Measurements from ENCODE around the gene MGAM2. TPM values are rescaled to one million over a fixed set of nuclear protein-coding genes. Genes with fewer than 3 reads are reported as not detected.

The MGAM2 gene
- total RNA-seq, 1 experiment from 2014 or later, result not detected

- no peak for DNase-seq (ENCODE audit: low spot score)
Observed at GRCh38 chr7:142120524-142120923, 9.0 kb downstream of the MGAM2 start.

GRCh38 chr7:142123184-142123583, 11.7 kb downstream of the MGAM2 start:
- DNase-seq (ENCODE audit: low spot score), result no peak

GRCh38 chr7:142125256-142125955, 13.9 kb downstream of the MGAM2 start:
- no peak for DNase-seq (ENCODE audit: low spot score)

- no peak for DNase-seq (ENCODE audit: low spot score)
Observed at GRCh38 chr7:142130267-142130666, 18.7 kb downstream of the MGAM2 start.

GRCh38 chr7:142131439-142132185, 20.1 kb downstream of the MGAM2 start:
- DNase-seq (ENCODE audit: low spot score), result no peak

GRCh38 chr7:142133731-142134148, 22.2 kb downstream of the MGAM2 start:
- no peak for DNase-seq (ENCODE audit: low spot score)

GRCh38 chr7:142134909-142135308, 23.4 kb downstream of the MGAM2 start:
- no peak for DNase-seq (ENCODE audit: low spot score)

- DNase-seq (ENCODE audit: low spot score), result no peak
Observed at GRCh38 chr7:142138996-142139395, 27.5 kb downstream of the MGAM2 start.

- DNase-seq (ENCODE audit: low spot score), result no peak
Observed at GRCh38 chr7:142139597-142140400, 28.3 kb downstream of the MGAM2 start.

- no peak for DNase-seq (ENCODE audit: low spot score)
Observed at GRCh38 chr7:142140401-142140959, 29.0 kb downstream of the MGAM2 start.

- no peak for DNase-seq (ENCODE audit: low spot score)
Observed at GRCh38 chr7:142142702-142143101, 31.2 kb downstream of the MGAM2 start.

GRCh38 chr7:142146124-142146523, 34.6 kb downstream of the MGAM2 start:
- no peak for DNase-seq (ENCODE audit: low spot score)

- DNase-seq (ENCODE audit: low spot score), result no peak
Observed at GRCh38 chr7:142150356-142150755, 38.8 kb downstream of the MGAM2 start.

- no peak for DNase-seq (ENCODE audit: low spot score)
Observed at GRCh38 chr7:142150869-142151268, 39.4 kb downstream of the MGAM2 start.

- DNase-seq (ENCODE audit: low spot score), result no peak
Observed at GRCh38 chr7:142152076-142152475, 40.6 kb downstream of the MGAM2 start.

- DNase-seq (ENCODE audit: low spot score), result peak; percentile 15
Observed at GRCh38 chr7:142153400-142153799, 41.9 kb downstream of the MGAM2 start.

GRCh38 chr7:142158736-142159496, 47.4 kb downstream of the MGAM2 start:
- DNase-seq (ENCODE audit: low spot score), result no peak

GRCh38 chr7:142161921-142162320, 50.4 kb downstream of the MGAM2 start:
- DNase-seq (ENCODE audit: low spot score), result no peak

- DNase-seq (ENCODE audit: low spot score), result no peak
Observed at GRCh38 chr7:142168746-142169145, 57.2 kb downstream of the MGAM2 start.

GRCh38 chr7:142172932-142173331, 61.4 kb downstream of the MGAM2 start:
- no peak for DNase-seq (ENCODE audit: low spot score)

- no peak for DNase-seq (ENCODE audit: low spot score)
Observed at GRCh38 chr7:142174441-142174840, 62.9 kb downstream of the MGAM2 start.

All from H4 (cell line).